KG1 (cell line): ENCODE data around the gene GRM8.

Source experiments
- DNase-seq: peaks from one replicate; lab custom pipeline; 2025; lab: John Stamatoyannopoulos, UW

GRM8 gene

GRCh38 chr7:127146746-127147536 lies 105.8 kb downstream of the GRM8 start:
- no peak for DNase-seq

GRCh38 chr7:127137146-127137545 lies 115.6 kb downstream of the GRM8 start:
- DNase-seq, result no peak

- DNase-seq, result no peak
Observed at GRCh38 chr7:127135871-127136485, 116.8 kb downstream of the GRM8 start.

GRCh38 chr7:127123220-127123619 lies 129.5 kb downstream of the GRM8 start:
- no peak for DNase-seq

GRCh38 chr7:127119517-127119916 lies 133.2 kb downstream of the GRM8 start:
- no peak for DNase-seq

DNA sequence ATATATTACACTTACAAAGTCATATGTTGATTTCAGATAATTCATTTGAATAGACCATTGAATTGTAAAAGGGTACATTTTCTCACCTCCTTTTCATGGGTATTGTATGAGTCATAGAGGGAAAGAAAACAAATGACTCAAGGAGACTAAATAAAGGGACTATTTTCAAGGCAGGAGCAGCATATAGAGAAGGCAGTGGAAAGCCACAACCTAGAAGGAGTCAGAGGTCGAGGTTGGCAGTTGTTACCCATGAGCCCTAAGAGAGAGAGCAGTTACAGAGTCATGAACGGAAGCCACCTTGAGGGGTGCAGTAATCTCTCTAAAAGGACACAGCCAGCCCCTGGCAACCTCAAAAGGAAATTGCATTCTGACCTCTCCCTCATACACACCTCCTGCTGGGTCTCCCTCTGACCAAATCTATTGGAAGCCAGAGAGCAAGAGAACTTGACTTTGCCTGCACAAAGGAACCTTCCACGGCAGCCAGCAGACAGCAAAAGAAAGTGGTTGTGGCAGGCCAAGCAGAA lies 137.9 kb downstream of the GRM8 start:
- no peak for DNase-seq

DNA sequence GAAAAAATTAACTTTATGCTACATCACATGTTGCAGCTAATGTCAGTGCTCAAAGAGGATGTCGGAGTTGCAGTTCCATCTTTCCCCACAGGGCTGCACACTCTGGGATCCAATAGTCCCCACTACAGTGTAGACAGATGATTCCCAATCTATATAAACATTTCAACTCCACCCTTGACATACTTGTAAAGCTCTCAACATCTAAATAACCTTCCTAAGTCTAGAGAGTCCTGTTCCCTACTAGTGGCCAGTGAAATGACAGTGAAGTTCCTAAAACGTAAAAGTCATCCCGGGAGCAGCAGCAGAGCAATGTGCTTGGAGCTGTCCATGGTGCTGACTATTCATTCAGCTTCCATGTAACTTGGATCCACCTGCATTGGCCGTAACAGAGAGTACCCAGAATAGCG lies 145.1 kb downstream of the GRM8 start:
- DNase-seq, result peak; percentile 4

- no peak for DNase-seq
Observed at GRCh38 chr7:127093340-127093739, 159.4 kb downstream of the GRM8 start.

- no peak for DNase-seq
Observed at GRCh38 chr7:127091620-127092019, 161.1 kb downstream of the GRM8 start.

DNA sequence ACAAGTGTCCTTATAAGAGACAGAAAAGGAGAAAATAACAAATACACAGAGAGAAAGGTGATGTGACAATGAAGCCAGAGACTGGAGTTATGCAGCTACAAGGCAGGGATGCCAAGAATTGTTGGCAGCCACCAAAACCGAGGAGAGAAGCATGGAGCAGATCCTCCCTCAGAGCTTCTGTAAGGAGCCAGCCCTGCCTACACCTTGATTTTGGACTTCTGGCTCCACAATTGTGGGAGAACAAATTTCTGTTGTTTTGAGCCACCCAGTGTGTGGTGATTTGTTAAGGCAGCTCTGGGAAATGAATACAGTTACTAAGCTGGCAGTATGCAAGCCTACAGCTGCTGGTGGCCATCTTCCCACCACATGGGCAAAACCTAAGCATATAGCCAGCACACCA lies 163.6 kb downstream of the GRM8 start:
- no peak for DNase-seq

- DNase-seq, result no peak
Observed at GRCh38 chr7:127081539-127081938, 171.2 kb downstream of the GRM8 start.

- no peak for DNase-seq
Observed at GRCh38 chr7:127080576-127080975, 172.2 kb downstream of the GRM8 start.

DNA sequence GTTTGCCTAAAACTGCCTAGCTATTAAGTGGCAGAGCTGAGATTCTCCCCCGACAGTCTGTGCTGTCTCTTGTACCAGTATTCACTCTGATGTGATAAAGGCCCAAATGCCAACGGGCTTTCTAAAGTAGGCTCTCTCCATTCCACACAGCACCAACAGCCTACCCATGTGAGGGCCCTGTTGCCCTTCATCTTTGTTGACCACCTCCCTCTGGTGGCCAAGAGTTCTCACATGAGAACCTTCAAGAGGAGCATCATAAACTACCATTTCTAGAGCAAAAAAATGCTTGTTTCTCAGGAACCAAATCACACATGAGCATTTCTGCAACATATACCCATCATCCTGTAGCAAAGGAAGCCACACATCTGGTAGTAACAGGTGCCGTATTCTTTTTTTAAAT lies 185.8 kb downstream of the GRM8 start:
- DNase-seq, result no peak

GRCh38 chr7:127059475-127059874 lies 193.3 kb downstream of the GRM8 start:
- no peak for DNase-seq

DNA sequence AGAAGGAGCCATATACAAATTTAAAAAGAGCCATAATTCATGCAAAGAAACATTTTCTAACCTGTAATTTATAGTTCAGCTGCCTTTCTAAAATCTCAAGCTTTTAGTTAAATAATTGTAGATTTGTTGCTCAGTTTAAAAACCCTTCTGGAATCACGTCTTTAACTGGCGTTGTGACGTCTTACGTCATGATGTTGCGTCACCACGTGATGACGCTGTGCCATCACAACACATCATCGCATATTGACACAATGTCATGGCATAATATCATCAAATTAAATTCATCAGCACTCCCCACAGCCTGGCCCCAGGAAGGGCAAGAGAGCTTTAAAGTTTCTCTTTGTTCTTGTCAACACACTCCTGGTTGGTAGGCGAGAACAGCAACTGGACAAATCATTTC lies 194.8 kb downstream of the GRM8 start:
- no peak for DNase-seq

DNA sequence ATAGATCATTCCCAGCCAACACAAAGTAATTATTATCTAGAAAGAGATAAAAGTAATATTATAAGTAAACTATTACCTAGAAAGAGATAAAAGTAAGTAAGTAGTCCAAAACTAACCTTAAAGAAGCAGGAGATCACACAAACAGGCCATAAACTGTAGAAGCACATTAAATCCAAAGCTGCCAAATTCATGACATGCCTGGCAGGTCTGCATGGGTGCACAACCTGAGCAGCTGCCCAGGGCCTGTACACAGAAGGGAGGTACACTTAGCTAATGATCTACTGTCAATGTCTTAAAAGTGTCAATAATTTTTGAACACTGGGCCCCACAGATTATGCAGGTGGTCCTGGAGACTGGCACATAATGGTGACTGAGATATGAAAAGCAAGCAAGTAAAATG lies 196.5 kb downstream of the GRM8 start:
- DNase-seq, result no peak

DNA sequence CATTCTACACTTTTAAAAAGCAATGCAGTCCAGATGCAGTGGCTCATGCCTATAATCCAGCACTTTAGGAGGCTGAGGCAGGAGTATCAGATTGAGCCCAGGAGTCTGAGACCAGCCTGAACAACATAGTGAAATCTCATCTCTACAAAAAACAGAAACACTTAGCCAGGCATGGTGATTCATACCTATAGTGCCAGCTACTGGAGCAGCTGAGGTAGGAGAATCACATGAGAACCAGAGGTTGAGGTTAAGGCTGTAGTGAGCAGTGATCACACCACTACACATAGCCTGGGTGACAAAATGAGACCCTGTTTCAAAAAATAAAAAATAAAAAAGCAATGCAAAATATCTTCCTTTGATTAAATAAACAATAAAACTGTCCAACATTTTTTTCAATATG lies 205.2 kb downstream of the GRM8 start:
- no peak for DNase-seq

GRCh38 chr7:127041689-127042452 lies 210.9 kb downstream of the GRM8 start:
- DNase-seq, result no peak

DNA sequence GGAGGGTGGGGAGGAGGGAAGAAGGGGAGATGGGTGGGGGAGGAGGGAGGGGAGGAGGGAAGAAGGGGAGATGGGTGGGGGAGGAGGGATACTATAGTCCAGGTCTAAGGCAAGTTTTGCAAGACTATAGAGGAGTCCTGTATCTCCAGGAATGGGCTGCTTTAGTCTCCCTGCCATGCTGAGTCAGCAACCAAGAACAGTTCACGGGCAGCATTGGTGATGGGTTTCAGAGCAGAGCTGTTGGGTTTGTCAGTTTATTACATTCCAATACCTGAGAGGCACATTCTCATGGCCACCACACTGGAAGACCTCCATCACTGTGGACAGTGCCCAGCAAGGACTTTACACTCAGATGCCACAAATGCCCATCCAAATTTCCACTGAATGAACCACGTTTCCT lies 212.7 kb downstream of the GRM8 start:
- no peak for DNase-seq

- no peak for DNase-seq
Observed at GRCh38 chr7:127039541-127039940, 213.2 kb downstream of the GRM8 start.

DNA sequence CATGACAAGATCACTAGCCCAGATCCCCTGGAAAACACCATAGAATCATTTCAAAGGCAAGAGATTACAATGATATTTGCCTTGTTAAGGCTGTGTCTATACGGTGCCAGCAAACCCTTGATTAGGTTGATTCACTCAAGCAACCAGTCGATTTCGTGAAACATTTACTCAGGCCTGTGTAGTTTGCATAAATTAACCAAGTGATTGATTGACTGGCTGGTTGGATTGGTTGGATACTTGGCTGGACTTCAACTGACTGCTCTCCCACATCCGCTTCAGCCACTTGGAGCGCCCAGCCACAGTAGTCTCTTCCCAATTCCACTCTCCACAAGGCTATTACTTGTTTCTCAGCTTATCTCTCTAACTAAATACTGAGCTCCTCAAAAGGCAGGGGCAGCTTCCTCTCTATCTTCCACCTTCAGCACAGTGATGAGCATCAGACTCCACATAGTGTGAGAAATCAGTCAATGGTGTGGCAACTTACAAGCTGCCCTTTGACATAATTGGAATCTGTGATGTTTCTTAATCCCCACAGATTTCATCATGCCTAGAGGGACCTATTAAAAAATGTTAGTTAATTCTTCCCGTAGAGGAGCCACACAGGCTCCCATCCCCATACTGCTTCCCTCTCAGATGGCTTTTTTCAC lies 217.4 kb downstream of the GRM8 start:
- DNase-seq, result no peak

DNA sequence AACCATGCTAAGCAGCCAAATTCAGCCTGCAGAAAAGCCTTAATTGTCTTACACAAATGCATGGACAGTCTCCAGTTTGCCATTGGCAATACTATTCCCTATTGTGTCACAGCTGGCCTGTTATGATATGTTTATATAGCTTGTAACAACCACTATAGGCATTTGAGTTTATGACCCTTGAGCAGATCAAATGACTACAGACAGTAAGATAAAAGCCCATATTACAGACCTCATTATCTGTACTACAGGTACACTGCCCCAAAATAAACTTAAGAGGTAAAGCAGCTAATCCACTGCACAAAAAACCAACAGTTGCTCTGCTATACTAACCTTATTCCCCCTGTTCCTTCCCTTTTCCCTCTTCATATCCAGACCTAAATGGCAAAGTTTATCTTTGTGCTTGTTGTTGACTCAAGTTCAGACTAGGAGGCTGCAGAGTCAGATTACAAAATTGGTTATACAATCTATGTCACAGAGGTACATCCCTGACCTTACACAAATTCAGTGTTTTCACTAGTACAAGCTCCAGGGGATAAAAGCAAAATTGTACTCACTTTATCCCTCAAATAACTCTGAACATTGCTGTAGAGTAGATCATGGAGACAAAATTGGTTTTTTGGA lies 218.4 kb downstream of the GRM8 start:
- DNase-seq, result no peak
